ENCODE measurements around the gene ASCL5.

DNA sequence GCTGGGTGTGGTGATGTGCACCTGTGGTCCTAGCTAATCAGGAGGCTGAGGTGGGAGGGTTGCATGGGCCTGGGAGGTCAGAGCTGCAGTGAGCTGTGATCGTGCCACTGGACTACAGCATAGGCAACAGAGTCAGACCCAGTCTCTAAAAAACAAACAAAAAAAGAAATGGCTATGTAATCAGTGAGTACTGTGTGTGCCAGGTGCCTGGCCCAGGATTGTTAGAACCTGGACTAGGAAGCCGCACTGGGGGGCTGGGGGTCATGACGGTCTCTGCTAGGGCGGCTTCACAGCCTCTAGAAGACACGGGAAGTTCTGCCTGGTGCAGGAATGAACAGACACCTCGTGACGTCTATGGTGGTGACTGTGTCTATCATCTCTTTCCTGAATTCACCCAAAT is 18.8 kb upstream of the ASCL5 start:
- TF ChIP-seq POLR2AphosphoS5 (IDR thresholded peaks at IDR 0.05; ENCODE audit: borderline replicate concordance, low read depth, low read length) (no peak), FOXP2 (optimal IDR thresholded peaks at IDR 0.05; ENCODE audit: control extremely low read depth, extremely low read length, insufficient read depth) (no peak), EZH2 (IDR thresholded peaks at IDR 0.05) (no peak)
